Vagina (tissue), 2 donors: ENCODE results near the gene MSI2.

Source experiments
- CTCF ChIP-seq, 3 experiments: fragments of 450-650 bp in 2 of 3; fragments of 200-600 bp in 1 of 3; sonication (generic) in 1 of 3; IDR thresholded peaks; one replicate each; pipeline ENCODE4 v1.5.1; 2017 to 2019; ENCODE audit warnings: antibody characterized with exemption in 3 of 3, mild to moderate bottlenecking in 2 of 3, moderate library complexity in 2 of 3
- POLR2A ChIP-seq, 2 donors: fragments of 450-650 bp; IDR thresholded peaks; one replicate each; pipeline ENCODE4 v1.6.1; 2017; ENCODE audit warnings: antibody characterized with exemption in 2 of 2, mild to moderate bottlenecking in 2 of 2, moderate library complexity in 2 of 2

- no peak for TF ChIP-seq CTCF (IDR thresholded peaks at IDR 0.05)
- no peak for TF ChIP-seq POLR2A (IDR thresholded peaks at IDR 0.05)
Observed at GRCh38 chr17:57363998-57364643, 107.8 kb downstream of the MSI2 start.
